ENCODE data around the gene BLID. TPM values are rescaled to one million over a fixed set of nuclear protein-coding genes. Genes with fewer than 3 reads are reported as not detected.

The BLID gene
- total RNA-seq, 1 donor from 2014 or later = 1.9 TPM

- H3K4me3 ChIP-seq (ENCODE audit: low read depth, low read length) = peak overlapping the region; percentile 9
- no peak for TF ChIP-seq CTCF (conservative IDR thresholded peaks at IDR 0.05; ENCODE audit: low read depth, low read length)
- no peak for DNase-seq (ENCODE audit: low read depth)
These were observed 43.2 kb upstream of the BLID start for GRCh38 chr11:122159173-122159721.

GRCh38 chr11:122158171-122158570 lies 42.2 kb upstream of the BLID start:
- DNase-seq (ENCODE audit: low read depth) = no peak
- no peak overlapping the region for H3K4me3 ChIP-seq (ENCODE audit: low read depth, low read length)
- no peak for TF ChIP-seq CTCF (conservative IDR thresholded peaks at IDR 0.05; ENCODE audit: low read depth, low read length)

GRCh38 chr11:122157653-122158161 lies 41.7 kb upstream of the BLID start:
- no peak for DNase-seq (ENCODE audit: low read depth)
- no peak for TF ChIP-seq CTCF (conservative IDR thresholded peaks at IDR 0.05; ENCODE audit: low read depth, low read length)
- H3K4me3 ChIP-seq (ENCODE audit: low read depth, low read length) = peak overlapping the region; percentile 34

GRCh38 chr11:122156940-122157382 lies 40.9 kb upstream of the BLID start:
- no peak for TF ChIP-seq CTCF (conservative IDR thresholded peaks at IDR 0.05; ENCODE audit: low read depth, low read length)
- H3K4me3 ChIP-seq (ENCODE audit: low read depth, low read length) = peak overlapping the region; percentile 34
- DNase-seq (ENCODE audit: low read depth) = no peak

GRCh38 chr11:122155765-122156527 lies 39.9 kb upstream of the BLID start:
- TF ChIP-seq CTCF (conservative IDR thresholded peaks at IDR 0.05; ENCODE audit: low read depth, low read length) = no peak
- no peak overlapping the region for H3K4me3 ChIP-seq (ENCODE audit: low read depth, low read length)
- DNase-seq (ENCODE audit: low read depth) = no peak

- H3K4me3 ChIP-seq (ENCODE audit: low read depth, low read length) = no peak overlapping the region
- no peak for TF ChIP-seq CTCF (conservative IDR thresholded peaks at IDR 0.05; ENCODE audit: low read depth, low read length)
- no peak for DNase-seq (ENCODE audit: low read depth)
These were observed 39.0 kb upstream of the BLID start for GRCh38 chr11:122154994-122155393.
